ENCODE results near the gene ATP2B3. TPM values are rescaled to one million over a fixed set of nuclear protein-coding genes. Genes with fewer than 3 reads are reported as not detected.

The ATP2B3 gene
- total RNA-seq, 1 experiment from 2014 or later, result 0.35 TPM

- no peak overlapping the region for H3K4ac ChIP-seq (ENCODE audit: low read depth, low read length)
- H2BK15ac ChIP-seq (ENCODE audit: low read depth, low read length), result no peak overlapping the region
- H3T11ph ChIP-seq (ENCODE audit: low read length), result no peak overlapping the region
- Mint-ChIP-seq H3K9me3 (peaks cover 71 to 88% of the 10 kb centered on the region in 2 experiments), H3K36me3 (ENCODE audit: insufficient read depth in 1 of 3, low read depth in 3 of 3) (peaks cover 0 to 2% (median 0%) of the 10 kb centered on the region in 3 experiments; a peak in 2 of 7 replicates), H3K27ac (no peak overlapping the region), H3K27me3 (ENCODE audit: low read depth) (peaks cover 3% of the 10 kb centered on the region; the same call in 1 of the 2 replicates), H3K4me1 (0 out of 4 replicates have a peak, but pooled peaks cover 0 to 5% of the 10 kb centered on the region in 2 experiments), H3K4me3 (no peak overlapping the region)
- H3K4me2 ChIP-seq (ENCODE audit: insufficient read depth, insufficient read length, low read length), result no peak overlapping the region
- H3K4me1 ChIP-seq (ENCODE audit: insufficient read depth, low read length), result no peaks in the 10 kb centered on the region
- no peak overlapping the region for H2AK5ac ChIP-seq (ENCODE audit: insufficient read length, low read length)
- no peaks in the 10 kb centered on the region for H3K27me3 ChIP-seq (ENCODE audit: insufficient read depth, low read length)
- no peaks in the 10 kb centered on the region for H3K79me2 ChIP-seq (ENCODE audit: insufficient read depth, low read length)
- peak; percentile 71 for TF ChIP-seq CTCF (conservative IDR thresholded peaks at IDR 0.05)
- H3K27ac ChIP-seq (ENCODE audit: insufficient read length, low read depth, low read length), result no peak overlapping the region
- no peak overlapping the region for H4K91ac ChIP-seq (ENCODE audit: insufficient read length, low read depth, low read length)
- no peak overlapping the region for H2BK12ac ChIP-seq (ENCODE audit: insufficient read length, low read depth, low read length)
- no peak overlapping the region for H3K9ac ChIP-seq (ENCODE audit: extremely low read depth, insufficient read length, low read length)
- no peak overlapping the region for H2BK120ac ChIP-seq (ENCODE audit: low read depth, low read length, poor library complexity, severe bottlenecking)
- H4K20me1 ChIP-seq (ENCODE audit: control insufficient read depth, insufficient read depth, insufficient read length), result no peaks in the 10 kb centered on the region
- H3K79me1 ChIP-seq (ENCODE audit: insufficient read depth, low read depth, low read length, poor library complexity, severe bottlenecking), result no peaks in the 10 kb centered on the region
- H4K5ac ChIP-seq (ENCODE audit: insufficient read length, low read depth, low read length), result no peak overlapping the region
- H2BK20ac ChIP-seq (ENCODE audit: low read depth, low read length, poor library complexity, severe bottlenecking), result no peak overlapping the region
- H3K56ac ChIP-seq (ENCODE audit: insufficient read length, low read depth, low read length), result no peak overlapping the region
- H3K23me2 ChIP-seq (ENCODE audit: insufficient read length, low read depth, low read length, poor library complexity, severe bottlenecking), result no peaks in the 10 kb centered on the region
- no peak overlapping the region for H4K8ac ChIP-seq (replicated peaks; ENCODE audit: insufficient read length, low read depth, low read length)
- WGBS (ENCODE audit: extremely low coverage, insufficient read length, low lambda C conversion rate), result no CpG with 5 or more reads among the region's 17 CpGs
- peak; percentile 69 for DNase-seq
- H3K23ac ChIP-seq (ENCODE audit: insufficient read length, low read depth, low read length), result no peak overlapping the region
- no peak overlapping the region for H3K18ac ChIP-seq (ENCODE audit: insufficient read length, low read depth, low read length)
- peaks cover 51% of the 10 kb centered on the region for H3K9me3 ChIP-seq (ENCODE audit: control insufficient read depth, low read depth, low read length)
- no peak overlapping the region for H2BK5ac ChIP-seq (ENCODE audit: insufficient read length, low read length)
- H3K14ac ChIP-seq (ENCODE audit: insufficient read depth, low read length), result no peak overlapping the region
- H2AFZ ChIP-seq (ENCODE audit: low read length), result no peak overlapping the region
These were observed 37.2 kb downstream of the ATP2B3 start for GRCh38 chrX:153554519-153555167.

Measured in H9 (cell line).